ENCODE results near the gene FZD1.

The FZD1 gene

GRCh38 chr7:91293136-91293535 lies 28.9 kb downstream of the FZD1 start:
- DNase-seq (ENCODE audit: low spot score): no peak
- in situ Hi-C loops (cut with MboI; ENCODE audit: low pct_unique_long_range_greater_than_20kb, low sequenced_read_pairs, unreplicated experiment): no loop called here
- TF ChIP-seq CTCF (IDR thresholded peaks at IDR 0.05; ENCODE audit: extremely low read depth, insufficient read depth, missing control alignments): no peak

GRCh38 chr7:91293840-91294239 lies 29.6 kb downstream of the FZD1 start:
- DNase-seq (ENCODE audit: low spot score): no peak
- TF ChIP-seq CTCF (IDR thresholded peaks at IDR 0.05; ENCODE audit: extremely low read depth, insufficient read depth, missing control alignments): no peak
- in situ Hi-C loops (cut with MboI; ENCODE audit: low pct_unique_long_range_greater_than_20kb, low sequenced_read_pairs, unreplicated experiment): no loop called here

- in situ Hi-C loops (cut with MboI; ENCODE audit: low pct_unique_long_range_greater_than_20kb, low sequenced_read_pairs, unreplicated experiment): no loop called here
- TF ChIP-seq CTCF (IDR thresholded peaks at IDR 0.05; ENCODE audit: extremely low read depth, insufficient read depth, missing control alignments): no peak
- DNase-seq (ENCODE audit: low spot score): no peak
These were observed 30.5 kb downstream of the FZD1 start for GRCh38 chr7:91294639-91295220.

- TF ChIP-seq CTCF (IDR thresholded peaks at IDR 0.05; ENCODE audit: extremely low read depth, insufficient read depth, missing control alignments): no peak
- in situ Hi-C loops (cut with MboI; ENCODE audit: low pct_unique_long_range_greater_than_20kb, low sequenced_read_pairs, unreplicated experiment): no loop called here
- no peak for DNase-seq (ENCODE audit: low spot score)
These were observed 31.3 kb downstream of the FZD1 start for GRCh38 chr7:91295576-91295975.

GRCh38 chr7:91297939-91298338 lies 33.7 kb downstream of the FZD1 start:
- in situ Hi-C loops (cut with MboI; ENCODE audit: low pct_unique_long_range_greater_than_20kb, low sequenced_read_pairs, unreplicated experiment): no loop called here

GRCh38 chr7:91299952-91300775 lies 35.9 kb downstream of the FZD1 start:
- in situ Hi-C loops (cut with MboI; ENCODE audit: low pct_unique_long_range_greater_than_20kb, low sequenced_read_pairs, unreplicated experiment): no loop called here
- no peak for TF ChIP-seq CTCF (IDR thresholded peaks at IDR 0.05; ENCODE audit: extremely low read depth, insufficient read depth, missing control alignments)
- no peak for DNase-seq (ENCODE audit: low spot score)

More at GRCh38 chr7:91297939-91298338, 33.7 kb downstream of the FZD1 start:
- no peak for TF ChIP-seq CTCF (IDR thresholded peaks at IDR 0.05; ENCODE audit: extremely low read depth, insufficient read depth, missing control alignments)
- no peak for DNase-seq (ENCODE audit: low spot score)

All from GM13977 (cell line).